Common myeloid progenitor, CD34-positive (primary cell): Measurements from ENCODE around the gene ATF7.
"Not testable (repeated sequence)": the region's sequence is repeated elsewhere in the genome, so short reads cannot be mapped to it uniquely, and the experiment has no call there.

Experiments
- CTCF ChIA-PET: fragments of 350-600 bp; sonication (Branson Sonifier 250); formaldehyde crosslinking; loops from one replicate; lab custom pipeline; 2021; ENCODE audit warnings: antibody characterized with exemption; lab: Charles Lee
- POLR2A ChIA-PET: fragments of 350-600 bp; sonication (Branson Sonifier 250); formaldehyde crosslinking; loops from one replicate; lab custom pipeline; 2021; ENCODE audit warnings: antibody characterized with exemption; lab: Charles Lee
- DNase-seq, 3 donors: peaks; one replicate each; pipeline versions ENCODE4 v3.0.0 to v3.0.0-alpha.2; 2013
- H3K27ac ChIP-seq, 2 experiments: 1 replicate in 1 of 2; 2 replicates in 1 of 2; pipeline ENCODE4 v1.7.0; 2013; ENCODE audit warnings: inconsistent platforms in 2 of 2, low read length in 2 of 2, mild to moderate bottlenecking in 2 of 2, low read depth in 1 of 2, moderate library complexity in 1 of 2; ENCODE audit not compliant: severe bottlenecking in 2 of 2, insufficient read depth in 1 of 2, poor library complexity in 1 of 2
- H3K27me3 ChIP-seq, 5 experiments: replicated peaks in 2 of 5; 1 replicate in 3 of 5; 2 replicates in 2 of 5; pipeline versions ENCODE4 v1.6.1 to v1.7.0; 2013; ENCODE audit warnings: low read length in 4 of 5, mild to moderate bottlenecking in 2 of 5, moderate library complexity in 2 of 5, inconsistent platforms in 1 of 5; ENCODE audit not compliant: insufficient read depth in 5 of 5, control insufficient read depth in 4 of 5
- H3K36me3 ChIP-seq, 4 experiments: 1 replicate in 2 of 4; 2 replicates in 2 of 4; pipeline versions ENCODE4 v1.6.1 to v1.7.0; 2013; ENCODE audit warnings: low read length in 3 of 4, control low read depth in 1 of 4, mild to moderate bottlenecking in 1 of 4; ENCODE audit not compliant: control insufficient read depth in 4 of 4, insufficient read depth in 4 of 4
- H3K4me1 ChIP-seq, 4 experiments: 1 replicate in 3 of 4; 2 replicates in 1 of 4; pipeline versions ENCODE4 v1.6.1 to v1.7.1; 2013; ENCODE audit warnings: low read length in 3 of 4, mild to moderate bottlenecking in 3 of 4, control low read depth in 1 of 4, inconsistent platforms in 1 of 4, moderate library complexity in 1 of 4; ENCODE audit not compliant: control insufficient read depth in 4 of 4, insufficient read depth in 4 of 4; ENCODE audit errors: control extremely low read depth in 1 of 4
- H3K4me3 ChIP-seq, 7 experiments: 1 replicate in 4 of 7; 2 replicates in 3 of 7; pipeline versions ENCODE4 v1.5.1 to v1.7.0; 2013; ENCODE audit warnings: mild to moderate bottlenecking in 7 of 7, low read length in 6 of 7, moderate library complexity in 6 of 7, inconsistent platforms in 2 of 7, low read depth in 2 of 7, control low read depth in 1 of 7; ENCODE audit not compliant: insufficient read depth in 4 of 7, control insufficient read depth in 1 of 7; ENCODE audit errors: extremely low read depth in 1 of 7
- H3K9me3 ChIP-seq, 5 experiments: 1 replicate in 4 of 5; 2 replicates in 1 of 5; pipeline versions ENCODE4 v1.6.1 to v1.7.1; 2013; ENCODE audit warnings: low read length in 4 of 5, mild to moderate bottlenecking in 2 of 5, inconsistent platforms in 1 of 5, low read depth in 1 of 5, moderate library complexity in 1 of 5; ENCODE audit not compliant: control insufficient read depth in 4 of 5, insufficient read depth in 2 of 5; ENCODE audit errors: control extremely low read depth in 1 of 5
- WGBS: methylation state at CpG from one replicate; pipeline ENCODE4 v1.1.5; 2013; ENCODE audit not compliant: insufficient coverage; 5-methylcytosine and 5-hydroxymethylcytosine counted together

ATF7 gene

DNA sequence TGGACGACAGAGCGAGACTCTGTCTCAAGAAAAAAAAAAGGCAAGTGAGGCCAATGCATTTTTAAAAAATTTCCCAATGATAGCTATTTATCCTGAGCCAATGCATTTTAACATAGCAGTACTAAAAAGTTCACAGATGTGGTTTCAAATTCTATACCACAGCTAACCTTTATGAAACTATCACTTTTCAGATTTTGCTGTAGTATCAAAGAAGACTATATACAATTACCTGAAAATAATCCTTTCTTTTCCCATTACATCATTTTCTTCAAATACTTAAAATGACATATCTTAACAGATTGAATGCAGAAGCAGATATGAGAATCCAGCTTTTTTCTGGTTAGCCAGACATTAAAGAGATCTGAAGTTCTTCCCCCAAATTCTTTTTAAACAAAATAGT, 13.2 kb downstream of the ATF7 start:
- DNase-seq = no peak
- no peak overlapping the region for H3K4me3 ChIP-seq
- 100% methylated on average over 2 of the region's 2 CpGs for WGBS
- no peaks in the 10 kb centered on the region for H3K27me3 ChIP-seq
- H3K27ac ChIP-seq = no peak overlapping the region
- H3K9me3 ChIP-seq = no peaks in the 10 kb centered on the region
- H3K36me3 ChIP-seq = peaks cover 2 to 4% (median 3%) of the 10 kb centered on the region in 4 experiments
- H3K4me1 ChIP-seq = peaks cover under 1 to 19% (median 13%) of the 10 kb centered on the region in 4 experiments
- ChIA-PET POLR2A (interaction anchor here (0.7 kb wide), 2 partner anchors 45 to 115 kb away, joined by 3 to 4 read pairs; no protein-coding TSS in a partner anchor), CTCF (interaction anchor here (1.1 to 1.5 kb wide), 4 partner anchors 23 to 133 kb away, joined by 3 read pairs; partner anchors contain the start of gene ATP5MC2)

DNA sequence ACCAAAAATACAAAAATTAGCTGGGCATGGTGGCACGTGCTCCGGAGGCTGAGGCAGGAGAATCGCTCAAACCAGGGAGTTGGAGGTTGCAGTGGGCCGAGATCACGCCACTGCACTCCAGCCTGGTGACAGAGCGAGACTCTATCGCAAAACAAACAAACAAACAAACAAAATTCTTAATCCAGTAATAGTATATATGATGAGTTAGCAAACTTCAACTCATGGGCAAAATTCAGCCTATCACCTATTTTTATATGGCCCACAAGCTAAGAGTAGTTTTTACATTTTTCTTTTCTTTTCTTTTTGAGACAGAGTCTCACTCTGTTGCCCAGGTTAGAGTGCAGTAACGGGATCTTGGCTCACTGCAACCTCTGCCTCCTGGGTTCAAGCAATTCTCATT, 14.9 kb downstream of the ATF7 start:
- CTCF ChIA-PET = interaction anchor here (0.8 to 1.6 kb wide), 6 partner anchors 9 to 97 kb away, joined by 3 to 5 read pairs (median 3); no protein-coding TSS in a partner anchor
- Histone ChIP-seq H3K36me3 (peaks cover 2 to 4% (median 3%) of the 10 kb centered on the region in 4 experiments), H3K4me1 (peaks cover 0 to 5% (median 2%) of the 10 kb centered on the region in 4 experiments), H3K9me3 (no peaks in the 10 kb centered on the region), H3K27ac (no peak overlapping the region), H3K27me3 (no peaks in the 10 kb centered on the region), H3K4me3 (no peak overlapping the region)
- POLR2A ChIA-PET = no interaction called here
- WGBS = 100% methylated on average over 3 of the region's 8 CpGs
- DNase-seq = no peak

DNA sequence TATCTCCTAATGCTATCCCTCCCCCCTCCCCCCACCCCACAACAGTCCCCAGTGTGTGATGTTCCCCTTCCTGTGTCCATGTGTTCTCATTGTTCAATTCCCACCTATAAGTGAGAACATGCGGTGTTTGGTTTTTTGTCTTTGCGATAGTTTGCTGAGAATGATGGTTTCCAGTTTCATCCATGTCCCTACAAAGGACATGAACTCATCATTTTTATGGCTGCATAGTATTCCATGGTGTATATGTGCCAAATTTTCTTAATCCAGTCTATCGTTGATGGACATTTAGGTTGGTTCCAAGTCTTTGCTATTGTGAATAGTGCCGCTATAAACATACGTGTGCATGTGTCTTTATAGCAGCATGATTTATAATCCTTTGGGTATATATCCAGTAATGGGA, 19.5 kb downstream of the ATF7 start:
- H3K4me3 ChIP-seq, DNase-seq, H3K27me3 ChIP-seq, POLR2A ChIA-PET, H3K27ac ChIP-seq, H3K9me3 ChIP-seq, H3K36me3 ChIP-seq: not testable (repeated sequence)
- H3K4me1 ChIP-seq = peaks cover 8 to 25% (median 17%) of the 10 kb centered on the region in 4 experiments
- CTCF ChIA-PET = interaction anchor here (1.2 kb wide), 1 partner anchor 63 kb away, joined by 4 read pairs; no protein-coding TSS in a partner anchor
- WGBS = no CpG with 5 or more reads among the region's 5 CpGs

DNA sequence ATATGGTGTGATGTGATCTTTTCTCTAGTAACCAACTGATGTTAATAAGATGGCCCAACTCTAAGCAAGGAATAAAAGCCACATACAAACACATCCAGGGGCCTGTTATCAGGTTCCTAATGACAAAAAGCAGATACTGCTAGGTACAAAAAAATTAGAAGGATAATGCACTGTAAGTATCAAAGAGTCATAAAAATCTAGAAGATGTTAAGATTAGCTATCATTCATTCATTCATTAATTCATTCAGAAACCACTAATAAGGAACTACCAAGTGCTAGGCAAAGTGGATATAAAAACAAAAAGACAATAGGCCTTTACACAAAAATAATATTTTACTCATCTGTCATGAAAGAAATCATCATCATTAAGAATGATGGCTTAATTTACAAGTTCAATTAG, 21.6 kb downstream of the ATF7 start:
- no peak for DNase-seq
- no peak overlapping the region for H3K4me3 ChIP-seq
- H3K36me3 ChIP-seq = peaks cover 0 to 3% (median 0%) of the 10 kb centered on the region in 4 experiments
- no peaks in the 10 kb centered on the region for H3K27me3 ChIP-seq
- POLR2A ChIA-PET = no interaction called here
- H3K27ac ChIP-seq = no peak overlapping the region
- no peaks in the 10 kb centered on the region for H3K9me3 ChIP-seq
- CTCF ChIA-PET = interaction anchor here (0.9 to 1.9 kb wide), 3 partner anchors 12 to 24 kb away, joined by 3 to 4 read pairs (median 4); no protein-coding TSS in a partner anchor
- H3K4me1 ChIP-seq = peaks cover 12 to 37% (median 21%) of the 10 kb centered on the region in 4 experiments

DNA sequence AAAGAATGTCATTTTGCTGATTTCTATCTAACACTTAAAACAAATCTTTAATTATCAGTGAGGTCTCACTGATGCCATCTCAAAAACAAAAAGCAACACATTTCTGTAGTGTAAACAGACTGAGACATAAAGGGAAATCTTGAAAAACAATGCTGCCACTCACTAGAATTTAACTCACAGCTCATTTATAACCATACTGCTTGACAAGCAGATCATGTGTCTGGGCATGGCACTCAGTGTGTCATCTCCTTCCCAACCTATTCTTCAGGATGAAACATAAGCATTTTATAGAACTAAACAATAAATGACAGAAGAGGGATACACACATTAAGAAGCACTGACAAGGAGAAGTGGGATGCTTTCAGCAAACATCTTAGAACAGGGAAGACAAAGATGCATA, 22.4 kb downstream of the ATF7 start:
- CTCF ChIA-PET = interaction anchor here (0.8 to 0.9 kb wide), 2 partner anchors 12 to 24 kb away, joined by 3 read pairs; no protein-coding TSS in a partner anchor
- no peak for DNase-seq

DNA sequence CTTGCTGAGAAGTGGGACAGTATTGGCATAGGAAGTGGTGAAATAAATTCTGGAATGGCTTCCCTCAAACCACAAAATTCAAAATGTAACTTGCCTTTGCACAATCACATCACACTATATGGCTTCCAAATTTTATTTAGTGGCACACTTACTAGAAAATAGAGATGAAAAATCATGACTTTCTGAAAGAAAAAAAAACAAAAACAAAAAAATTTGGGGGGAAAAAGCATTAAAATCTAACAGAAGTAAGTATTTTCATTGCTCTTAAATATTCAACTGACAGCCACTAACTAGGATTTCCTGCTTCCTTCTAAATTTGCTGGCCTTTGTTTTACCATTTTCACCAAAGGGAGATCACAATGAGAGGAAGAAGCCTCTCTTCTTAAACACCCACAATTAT, 23.0 kb downstream of the ATF7 start:
- ChIA-PET POLR2A (interaction anchor here (1.0 kb wide), 1 partner anchor 72 kb away, joined by 3 read pairs; the partner anchor contains the start of gene ATP5MC2), CTCF (interaction anchor here (0.6 to 1.5 kb wide), 4 partner anchors 8 to 24 kb away, joined by 3 to 5 read pairs (median 3); no protein-coding TSS in a partner anchor)
- Histone ChIP-seq H3K4me3 (no peak overlapping the region), H3K27ac (no peak overlapping the region), H3K9me3 (no peaks in the 10 kb centered on the region), H3K27me3 (no peaks in the 10 kb centered on the region), H3K36me3 (peaks cover 0 to 1% (median 0%) of the 10 kb centered on the region in 4 experiments), H3K4me1 (peaks cover 12 to 38% (median 23%) of the 10 kb centered on the region in 4 experiments)
- DNase-seq = no peak

More for the DNA sequence above, 22.4 kb downstream of the ATF7 start:
- Histone ChIP-seq H3K4me3 (no peak overlapping the region), H3K27ac (no peak overlapping the region), H3K4me1 (peaks cover 12 to 37% (median 21%) of the 10 kb centered on the region in 4 experiments), H3K27me3 (no peaks in the 10 kb centered on the region), H3K36me3 (peaks cover 0 to 1% (median 0%) of the 10 kb centered on the region in 4 experiments), H3K9me3 (no peaks in the 10 kb centered on the region)
- POLR2A ChIA-PET = no interaction called here

DNA sequence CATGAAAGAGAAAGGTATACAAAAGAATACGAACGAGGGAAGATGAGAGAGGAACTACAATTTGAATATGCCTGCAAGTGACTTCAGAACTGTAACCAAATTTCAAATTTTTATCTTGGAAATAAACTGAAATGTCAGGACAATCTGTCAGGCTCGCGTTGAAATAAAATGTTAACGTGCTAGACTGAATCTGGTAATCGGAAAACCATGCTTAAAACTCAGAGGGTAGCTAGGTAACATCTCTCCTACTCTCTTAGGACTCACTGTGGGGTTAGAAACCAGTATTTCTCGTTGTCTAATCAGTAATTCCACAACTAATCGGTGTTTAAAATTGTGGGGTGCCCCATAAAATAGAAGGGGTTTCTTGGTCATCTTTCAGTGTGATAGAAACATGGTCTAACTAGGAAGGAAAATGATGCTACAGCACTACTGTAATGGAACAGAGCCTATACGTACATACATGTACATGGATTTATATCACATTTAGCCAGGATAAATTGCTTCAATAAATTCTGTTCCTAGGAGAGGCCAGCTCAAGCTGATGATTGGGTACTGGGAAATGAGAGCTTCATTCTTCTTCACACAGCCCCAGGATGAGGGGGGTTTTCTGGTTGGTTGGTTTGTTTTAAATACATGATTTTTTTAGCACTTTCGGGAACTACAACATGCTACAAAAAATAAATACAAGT, 23.9 kb downstream of the ATF7 start:
- peak overlapping the region in 1 of 2 experiments; percentile 50 for H3K27ac ChIP-seq
- CTCF ChIA-PET = interaction anchor here (0.6 to 1.5 kb wide), 3 partner anchors 9 to 14 kb away, joined by 3 to 5 read pairs (median 3); no protein-coding TSS in a partner anchor
- POLR2A ChIA-PET = interaction anchor here (1.0 kb wide), 1 partner anchor 73 kb away, joined by 3 read pairs; the partner anchor contains the start of gene ATP5MC2
- peak overlapping the region in 4 of 7 experiments; percentile 46 to 79 (median 69) for H3K4me3 ChIP-seq
- H3K36me3 ChIP-seq = peaks cover 0 to 2% (median 0%) of the 10 kb centered on the region in 4 experiments
- H3K9me3 ChIP-seq = no peaks in the 10 kb centered on the region
- WGBS = 73% methylated on average over 8 of the region's 10 CpGs
- no peak for DNase-seq
- H3K27me3 ChIP-seq = no peaks in the 10 kb centered on the region
- peaks cover 12 to 40% (median 25%) of the 10 kb centered on the region in 4 experiments for H3K4me1 ChIP-seq
